NCI-H2171 (cell line): ENCODE measurements around the gene FAM187B.
A peak's percentile ranks its signal among the peaks of the same experiment; 100 is the strongest.

Experiments
- DNase-seq: peaks from one replicate; lab custom pipeline; 2025; lab: John Stamatoyannopoulos, UW

Gene FAM187B

GRCh38 chr19:35228177-35228930 lies at the start of gene FAM187B:
Gene FAM187B, minus strand, starts transcription at chr19:35228739. Its CDS starts 59 bp downstream, at chr19:35228680.
- DNase-seq, result no peak

GRCh38 chr19:35276706-35277281 lies 48.3 kb upstream of the FAM187B start:
- DNase-seq, result no peak

GRCh38 chr19:35274323-35274722 lies 45.8 kb upstream of the FAM187B start:
- no peak for DNase-seq

- no peak for DNase-seq
Measured at GRCh38 chr19:35273686-35274259, 45.2 kb upstream of the FAM187B start.

- no peak for DNase-seq
Measured at GRCh38 chr19:35272954-35273649, 44.6 kb upstream of the FAM187B start.

GRCh38 chr19:35272122-35272719 lies 43.7 kb upstream of the FAM187B start:
- no peak for DNase-seq

GRCh38 chr19:35271546-35271945 lies 43.0 kb upstream of the FAM187B start:
- no peak for DNase-seq

GRCh38 chr19:35270381-35270811 lies 41.9 kb upstream of the FAM187B start:
- no peak for DNase-seq

GRCh38 chr19:35269438-35270117 lies 41.0 kb upstream of the FAM187B start:
- peak; percentile 58 for DNase-seq

GRCh38 chr19:35268536-35269437 lies 40.2 kb upstream of the FAM187B start, which contains the start of gene USF2:
Gene USF2, plus strand, starts transcription at chr19:35268962. Its CDS starts 140 bp downstream, at chr19:35269102.
- peak; percentile 75 for DNase-seq

GRCh38 chr19:35267818-35268535 lies 39.4 kb upstream of the FAM187B start:
- peak; percentile 65 for DNase-seq

GRCh38 chr19:35267353-35267817 lies 38.8 kb upstream of the FAM187B start:
- no peak for DNase-seq

GRCh38 chr19:35266520-35267352 lies 38.2 kb upstream of the FAM187B start:
- no peak for DNase-seq

GRCh38 chr19:35265900-35266519 lies 37.5 kb upstream of the FAM187B start:
- DNase-seq, result no peak

GRCh38 chr19:35265126-35265899 lies 36.8 kb upstream of the FAM187B start:
- DNase-seq, result no peak

- DNase-seq, result no peak
Measured at GRCh38 chr19:35264268-35265125, 36.0 kb upstream of the FAM187B start.
